ENCODE results near the gene KSR2.

Gene KSR2

DNA sequence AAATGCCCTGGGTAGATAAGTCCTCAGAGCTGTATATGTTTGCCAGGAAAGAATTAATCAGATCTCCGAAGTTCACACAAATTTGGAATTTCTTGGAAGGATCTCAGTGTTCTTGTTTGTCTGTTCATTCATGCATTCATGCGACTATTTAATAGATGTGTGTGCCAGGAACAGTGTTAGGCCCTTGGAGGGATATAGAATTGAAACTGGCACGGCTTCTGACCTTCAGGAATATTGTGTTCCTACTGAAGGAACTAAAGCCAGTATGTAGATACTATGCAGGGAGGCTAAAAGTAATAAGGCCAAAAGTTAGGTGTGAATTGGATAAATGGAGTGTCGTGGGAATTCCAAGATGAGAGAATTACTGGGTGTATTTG, 441.3 kb downstream of the KSR2 start:
- DNase-seq (ENCODE audit: low read depth, low spot score): no peak
- H3K27ac ChIP-seq (ENCODE audit: low read length): no peak overlapping the region
- WGBS (ENCODE audit: insufficient coverage, insufficient read length): 100% methylated on average over 1 of the region's 4 CpGs

DNA sequence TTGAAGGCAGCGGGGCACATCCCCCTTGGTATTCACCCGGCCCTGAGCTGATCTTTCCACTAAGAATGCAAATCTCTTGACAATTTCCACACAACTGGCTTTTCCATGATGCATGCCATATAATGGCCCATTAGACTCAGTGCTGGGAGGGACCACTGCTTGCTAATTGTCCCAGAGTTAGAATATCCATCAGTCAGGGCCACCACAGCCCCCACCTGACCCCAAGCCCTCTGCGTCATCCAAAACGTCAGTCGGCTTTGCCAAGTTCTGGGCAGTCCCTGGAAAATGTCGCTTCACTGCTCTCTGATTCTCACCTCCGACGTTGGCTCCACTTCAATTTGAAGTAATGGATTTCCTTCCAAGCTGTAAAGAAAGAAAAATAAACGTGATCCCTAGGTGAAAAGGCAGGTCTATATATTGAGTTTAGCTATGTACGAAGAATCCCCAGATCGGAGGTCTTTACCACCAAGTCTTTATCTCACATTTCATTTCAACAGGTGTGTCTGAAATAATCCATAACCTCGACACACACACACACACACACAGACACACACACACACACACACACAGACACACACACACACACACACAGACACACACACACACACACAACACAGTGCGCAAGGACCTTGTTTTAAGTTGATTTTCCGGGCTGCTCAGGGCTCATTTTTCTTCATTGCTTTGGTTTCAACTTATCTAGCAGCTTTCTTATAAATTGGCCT, 441.9 kb downstream of the KSR2 start:
- WGBS (ENCODE audit: insufficient coverage, insufficient read length): no CpG with 5 or more reads among the region's 14 CpGs
- no peak overlapping the region for H3K27ac ChIP-seq (ENCODE audit: low read length)
- DNase-seq (ENCODE audit: low read depth, low spot score): no peak
- H3K4me3 ChIP-seq (ENCODE audit: low read length): no peak overlapping the region
- no peaks in the 10 kb centered on the region; the same call in 1 of the 2 replicates for H3K4me1 ChIP-seq (ENCODE audit: control insufficient read depth, insufficient read depth, low read length)
- no peaks in the 10 kb centered on the region for H3K27me3 ChIP-seq (ENCODE audit: control insufficient read depth, insufficient read depth, low read length)
- no peaks in the 10 kb centered on the region for H3K9me3 ChIP-seq (ENCODE audit: control insufficient read depth, insufficient read depth, low read length)
- no peaks in the 10 kb centered on the region for H3K36me3 ChIP-seq (ENCODE audit: control insufficient read depth, insufficient read depth, low read length)

More for the DNA sequence above, 441.3 kb downstream of the KSR2 start:
- H3K36me3 ChIP-seq (ENCODE audit: control insufficient read depth, insufficient read depth, low read length): no peaks in the 10 kb centered on the region
- H3K9me3 ChIP-seq (ENCODE audit: control insufficient read depth, insufficient read depth, low read length): no peaks in the 10 kb centered on the region
- no peak overlapping the region for H3K4me3 ChIP-seq (ENCODE audit: low read length)
- no peaks in the 10 kb centered on the region; the same call in 1 of the 2 replicates for H3K4me1 ChIP-seq (ENCODE audit: control insufficient read depth, insufficient read depth, low read length)
- H3K27me3 ChIP-seq (ENCODE audit: control insufficient read depth, insufficient read depth, low read length): no peaks in the 10 kb centered on the region

DNA sequence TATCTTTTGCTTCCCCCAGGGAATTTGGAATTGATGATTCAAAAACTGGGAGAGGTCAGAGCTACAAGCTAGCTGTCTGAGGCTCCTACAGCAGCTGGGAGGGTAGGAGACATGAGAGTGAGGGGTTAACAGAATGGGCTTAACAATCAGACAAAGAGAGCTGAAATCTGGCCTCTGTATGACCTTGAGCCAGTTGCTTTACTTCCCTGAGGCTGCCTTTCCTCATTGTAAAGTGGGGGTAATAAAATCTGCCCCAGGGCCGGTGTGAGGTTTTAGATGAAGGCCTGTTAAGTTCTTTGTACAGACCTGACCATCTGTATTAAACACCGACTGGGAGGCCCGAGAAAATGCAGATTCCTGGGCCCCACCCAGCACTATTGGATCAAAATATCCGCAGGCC, 443.0 kb downstream of the KSR2 start:
- Histone ChIP-seq H3K36me3 (ENCODE audit: control insufficient read depth, insufficient read depth, low read length) (no peaks in the 10 kb centered on the region), H3K4me1 (ENCODE audit: control insufficient read depth, insufficient read depth, low read length) (no peaks in the 10 kb centered on the region; the same call in 1 of the 2 replicates), H3K27me3 (ENCODE audit: control insufficient read depth, insufficient read depth, low read length) (no peaks in the 10 kb centered on the region), H3K4me3 (ENCODE audit: low read length) (no peak overlapping the region), H3K9me3 (ENCODE audit: control insufficient read depth, insufficient read depth, low read length) (no peaks in the 10 kb centered on the region), H3K27ac (ENCODE audit: low read length) (no peak overlapping the region)
- no peak for DNase-seq (ENCODE audit: low read depth, low spot score)
- WGBS (ENCODE audit: insufficient coverage, insufficient read length): no CpG with 5 or more reads among the region's 4 CpGs

DNA sequence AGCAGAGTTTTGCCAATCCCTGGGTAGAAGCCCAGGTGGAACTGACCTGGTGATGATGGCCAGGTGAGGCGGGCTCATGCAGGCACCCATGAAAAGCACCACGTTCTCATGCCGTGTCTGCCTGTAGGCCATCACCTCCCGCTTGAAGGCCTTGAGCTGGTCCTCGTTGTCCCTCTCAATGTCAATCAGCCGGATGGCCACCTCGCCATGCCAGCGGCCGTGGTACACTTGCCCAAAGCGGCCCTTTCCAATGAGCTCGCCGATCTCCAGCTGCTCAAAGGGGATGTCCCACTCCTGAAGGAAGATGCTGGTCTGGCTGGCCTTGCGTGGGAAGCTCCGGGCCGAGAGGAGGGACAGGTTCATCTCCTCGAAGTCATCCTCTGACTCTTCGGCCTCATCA, 444.0 kb downstream of the KSR2 start:
- Histone ChIP-seq H3K27ac (ENCODE audit: low read length) (no peak overlapping the region), H3K36me3 (ENCODE audit: control insufficient read depth, insufficient read depth, low read length) (no peaks in the 10 kb centered on the region), H3K27me3 (ENCODE audit: control insufficient read depth, insufficient read depth, low read length) (no peaks in the 10 kb centered on the region), H3K4me1 (ENCODE audit: control insufficient read depth, insufficient read depth, low read length) (no peaks in the 10 kb centered on the region; the same call in 1 of the 2 replicates), H3K4me3 (ENCODE audit: low read length) (no peak overlapping the region), H3K9me3 (ENCODE audit: control insufficient read depth, insufficient read depth, low read length) (no peaks in the 10 kb centered on the region)
- no CpG with 5 or more reads among the region's 17 CpGs for WGBS (ENCODE audit: insufficient coverage, insufficient read length)
- no peak for DNase-seq (ENCODE audit: low read depth, low spot score)

DNA sequence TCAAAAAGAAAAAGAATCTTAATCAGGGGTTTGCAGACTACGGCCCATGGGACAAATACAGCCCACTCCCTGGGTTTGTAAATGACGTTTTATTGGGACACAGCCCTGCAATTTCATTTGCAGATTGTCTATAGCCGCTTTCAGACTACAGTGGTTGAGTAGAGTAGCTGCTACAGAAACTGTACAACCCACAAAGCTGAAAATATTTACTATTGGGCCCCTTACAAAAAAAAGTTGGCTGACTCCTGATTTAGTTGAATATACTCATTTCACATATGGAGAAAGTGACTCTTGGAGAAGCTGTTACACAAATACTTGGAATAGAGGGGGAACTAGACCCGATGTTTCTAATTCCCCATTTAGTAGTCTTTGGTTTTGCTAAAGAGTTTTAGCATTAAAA, 444.8 kb downstream of the KSR2 start:
- Histone ChIP-seq H3K36me3 (ENCODE audit: control insufficient read depth, insufficient read depth, low read length) (no peaks in the 10 kb centered on the region), H3K4me1 (ENCODE audit: control insufficient read depth, insufficient read depth, low read length) (no peaks in the 10 kb centered on the region; the same call in 1 of the 2 replicates), H3K9me3 (ENCODE audit: control insufficient read depth, insufficient read depth, low read length) (no peaks in the 10 kb centered on the region), H3K4me3 (ENCODE audit: low read length) (no peak overlapping the region), H3K27me3 (ENCODE audit: control insufficient read depth, insufficient read depth, low read length) (no peaks in the 10 kb centered on the region), H3K27ac (ENCODE audit: low read length) (no peak overlapping the region)
- WGBS (ENCODE audit: insufficient coverage, insufficient read length): no CpG with 5 or more reads among the region's 4 CpGs
- DNase-seq (ENCODE audit: low read depth, low spot score): no peak

DNA sequence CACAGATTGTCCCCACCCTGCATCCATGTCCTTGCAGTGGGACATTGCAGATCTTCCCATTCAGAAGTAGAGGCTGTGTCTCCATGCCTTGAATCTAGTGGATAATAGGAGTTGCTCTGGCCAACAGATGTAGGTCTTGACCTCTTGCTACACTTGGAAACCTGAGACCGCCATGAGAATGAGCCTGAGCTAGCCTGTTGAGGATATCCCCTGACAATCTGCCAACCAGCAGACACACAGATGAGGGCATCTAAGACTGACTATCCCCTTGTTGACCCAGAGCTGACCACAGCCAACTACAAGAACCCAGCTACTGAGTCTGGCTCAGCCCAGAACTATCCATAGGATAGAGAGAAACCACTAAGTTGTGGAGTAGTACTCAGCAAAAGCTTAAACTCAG, 446.2 kb downstream of the KSR2 start:
- Histone ChIP-seq H3K9me3 (ENCODE audit: control insufficient read depth, insufficient read depth, low read length) (no peaks in the 10 kb centered on the region), H3K4me3 (ENCODE audit: low read length) (no peak overlapping the region), H3K27ac (ENCODE audit: low read length) (no peak overlapping the region), H3K4me1 (ENCODE audit: control insufficient read depth, insufficient read depth, low read length) (no peaks in the 10 kb centered on the region), H3K27me3 (ENCODE audit: control insufficient read depth, insufficient read depth, low read length) (no peaks in the 10 kb centered on the region), H3K36me3 (ENCODE audit: control insufficient read depth, insufficient read depth, low read length) (no peaks in the 10 kb centered on the region)
- WGBS (ENCODE audit: insufficient coverage, insufficient read length): no CpG with 5 or more reads among the region's 1 CpG
- no peak for DNase-seq (ENCODE audit: low read depth, low spot score)

DNA sequence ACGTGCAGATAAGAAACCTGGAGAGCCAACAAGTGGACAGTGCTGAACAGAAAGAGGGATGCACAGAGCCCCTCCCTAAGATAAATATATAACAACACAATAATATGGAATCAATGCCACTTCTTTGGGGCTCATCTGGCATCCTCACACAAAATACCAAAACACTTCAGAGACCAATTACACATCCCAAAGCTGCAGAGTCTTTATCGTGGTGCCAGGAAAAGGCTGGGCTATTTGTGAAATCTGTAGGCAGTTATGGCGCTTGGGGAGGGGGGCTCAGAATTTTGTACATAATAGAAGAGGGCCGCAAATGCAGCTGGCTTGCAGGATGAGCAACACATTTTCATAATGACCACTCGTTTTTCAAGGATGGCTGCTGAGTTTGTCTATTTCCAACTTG, 446.9 kb downstream of the KSR2 start:
- no peak for DNase-seq (ENCODE audit: low read depth, low spot score)

DNA sequence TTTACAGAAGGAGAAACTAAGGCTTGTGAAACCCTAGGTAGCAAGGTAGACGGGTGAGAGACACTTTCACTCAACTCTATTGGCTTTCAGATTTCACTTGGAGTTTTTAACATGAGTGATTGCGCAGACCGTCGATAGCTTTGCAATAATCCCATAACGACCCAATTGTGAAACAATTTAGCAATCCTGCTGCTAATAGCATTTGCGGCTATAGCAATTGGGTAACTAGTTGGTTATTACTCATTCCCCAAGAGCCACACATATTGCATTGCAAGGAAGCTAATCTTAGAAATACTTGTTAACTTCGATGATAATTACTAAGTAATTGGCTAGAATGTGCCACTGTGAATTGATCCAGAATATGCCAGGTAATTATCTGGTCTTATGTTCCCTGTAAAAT, 447.4 kb downstream of the KSR2 start:
- no peaks in the 10 kb centered on the region for H3K36me3 ChIP-seq (ENCODE audit: control insufficient read depth, insufficient read depth, low read length)
- no peak overlapping the region for H3K27ac ChIP-seq (ENCODE audit: low read length)
- no peak for DNase-seq (ENCODE audit: low read depth, low spot score)
- no peaks in the 10 kb centered on the region for H3K27me3 ChIP-seq (ENCODE audit: control insufficient read depth, insufficient read depth, low read length)
- no peaks in the 10 kb centered on the region for H3K4me1 ChIP-seq (ENCODE audit: control insufficient read depth, insufficient read depth, low read length)
- no CpG with 5 or more reads among the region's 7 CpGs for WGBS (ENCODE audit: insufficient coverage, insufficient read length)
- H3K4me3 ChIP-seq (ENCODE audit: low read length): no peak overlapping the region
- H3K9me3 ChIP-seq (ENCODE audit: control insufficient read depth, insufficient read depth, low read length): no peaks in the 10 kb centered on the region

More for the DNA sequence above, 446.9 kb downstream of the KSR2 start:
- Histone ChIP-seq H3K36me3 (ENCODE audit: control insufficient read depth, insufficient read depth, low read length) (no peaks in the 10 kb centered on the region), H3K4me3 (ENCODE audit: low read length) (no peak overlapping the region), H3K4me1 (ENCODE audit: control insufficient read depth, insufficient read depth, low read length) (no peaks in the 10 kb centered on the region), H3K9me3 (ENCODE audit: control insufficient read depth, insufficient read depth, low read length) (no peaks in the 10 kb centered on the region), H3K27me3 (ENCODE audit: control insufficient read depth, insufficient read depth, low read length) (no peaks in the 10 kb centered on the region), H3K27ac (ENCODE audit: low read length) (no peak overlapping the region)
- no CpG with 5 or more reads among the region's 5 CpGs for WGBS (ENCODE audit: insufficient coverage, insufficient read length)

DNA sequence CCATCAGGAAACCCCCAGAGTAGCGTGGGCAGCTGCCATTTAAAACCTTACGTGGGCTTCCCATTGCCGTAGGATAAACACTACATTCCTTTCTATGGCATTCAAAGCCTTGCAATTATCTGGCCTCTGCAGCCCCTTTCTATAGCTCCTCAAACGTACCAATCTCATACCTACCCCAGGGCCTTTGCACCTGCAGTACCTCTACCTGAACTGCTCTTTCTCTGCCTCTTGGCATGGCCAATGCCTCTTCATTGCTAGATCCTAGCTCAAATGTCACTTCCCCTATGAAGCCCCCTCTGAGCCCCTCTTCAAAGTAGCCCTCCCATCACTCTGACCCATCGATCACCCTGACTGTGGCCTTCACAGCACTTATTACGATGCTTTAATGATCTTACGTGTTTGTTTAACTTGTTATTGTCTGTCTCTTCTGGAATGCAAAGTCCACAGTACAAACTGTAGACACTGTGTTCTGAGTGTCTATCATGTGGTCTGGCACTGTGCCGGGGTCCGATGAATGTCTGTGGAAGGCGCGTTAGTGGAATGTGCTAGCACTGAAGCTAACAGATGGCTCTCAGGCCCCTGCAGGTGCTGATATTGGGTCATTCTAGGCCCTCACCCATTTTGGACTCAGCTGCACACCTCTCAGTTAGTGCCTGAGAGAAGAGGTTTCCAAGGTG, 450.1 kb downstream of the KSR2 start:
- Histone ChIP-seq H3K27ac (ENCODE audit: low read length) (no peak overlapping the region), H3K36me3 (ENCODE audit: control insufficient read depth, insufficient read depth, low read length) (no peaks in the 10 kb centered on the region), H3K4me1 (ENCODE audit: control insufficient read depth, insufficient read depth, low read length) (peaks cover 2% of the 10 kb centered on the region; the same call in 1 of the 2 replicates), H3K27me3 (ENCODE audit: control insufficient read depth, insufficient read depth, low read length) (no peaks in the 10 kb centered on the region), H3K4me3 (ENCODE audit: low read length) (no peak overlapping the region), H3K9me3 (ENCODE audit: control insufficient read depth, insufficient read depth, low read length) (no peaks in the 10 kb centered on the region)
- DNase-seq (ENCODE audit: low read depth, low spot score): no peak
- WGBS (ENCODE audit: insufficient coverage, insufficient read length): no CpG with 5 or more reads among the region's 11 CpGs

DNA sequence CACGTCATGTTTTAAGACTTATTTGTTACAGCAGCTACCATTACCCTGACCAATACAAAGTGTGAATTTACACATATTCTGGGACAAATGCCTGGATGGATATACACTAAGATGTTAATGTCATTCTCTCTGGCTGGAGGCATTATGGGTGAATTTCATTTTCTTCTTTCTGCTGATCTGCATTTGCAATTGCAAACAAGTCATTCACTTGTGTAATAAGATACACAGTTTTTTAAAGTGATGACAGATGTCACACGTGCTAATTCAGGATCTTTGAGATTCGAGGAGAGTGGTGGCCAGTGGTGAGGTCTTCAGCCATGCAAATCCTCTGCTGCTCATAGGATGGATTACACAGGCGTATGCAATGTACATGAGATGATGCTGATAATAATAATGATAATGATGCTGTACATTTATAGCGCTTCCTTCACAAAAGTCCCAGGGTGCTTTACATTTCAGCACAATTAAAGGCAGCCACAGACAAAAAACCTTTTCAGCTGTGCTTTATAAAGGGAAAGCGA, 451.5 kb downstream of the KSR2 start:
- WGBS (ENCODE audit: insufficient coverage, insufficient read length): no CpG with 5 or more reads among the region's 6 CpGs
- no peaks in the 10 kb centered on the region for H3K36me3 ChIP-seq (ENCODE audit: control insufficient read depth, insufficient read depth, low read length)
- H3K9me3 ChIP-seq (ENCODE audit: control insufficient read depth, insufficient read depth, low read length): no peaks in the 10 kb centered on the region
- H3K27me3 ChIP-seq (ENCODE audit: control insufficient read depth, insufficient read depth, low read length): no peaks in the 10 kb centered on the region
- no peak overlapping the region for H3K27ac ChIP-seq (ENCODE audit: low read length)
- H3K4me3 ChIP-seq (ENCODE audit: low read length): no peak overlapping the region
- no peak for DNase-seq (ENCODE audit: low read depth, low spot score)
- peaks cover 2% of the 10 kb centered on the region; the same call in 1 of the 2 replicates for H3K4me1 ChIP-seq (ENCODE audit: control insufficient read depth, insufficient read depth, low read length)

Data from iPS DF 6.9 (cell line).